Daoy (cell line): ENCODE results near the gene ATP11B. TPM values are rescaled to one million over a fixed set of nuclear protein-coding genes. Genes with fewer than 3 reads are reported as not detected.

Experiments
- DNase-seq: peaks from one replicate; pipeline ENCODE4 v3.0.0-alpha.2; 2015; ENCODE audit warnings: low read depth
- total RNA-seq: library from RNA; depleted of rRNA; stranded (reverse); fragments of >200 nt; shearing (Covaris generic); gene quantifications from 2 replicates; pipeline ENCODE4 v1.2.3, GENCODE V29; 2014

Gene ATP11B
- total RNA-seq, 1 experiment from 2014 or later, result 49.3 TPM

DNA sequence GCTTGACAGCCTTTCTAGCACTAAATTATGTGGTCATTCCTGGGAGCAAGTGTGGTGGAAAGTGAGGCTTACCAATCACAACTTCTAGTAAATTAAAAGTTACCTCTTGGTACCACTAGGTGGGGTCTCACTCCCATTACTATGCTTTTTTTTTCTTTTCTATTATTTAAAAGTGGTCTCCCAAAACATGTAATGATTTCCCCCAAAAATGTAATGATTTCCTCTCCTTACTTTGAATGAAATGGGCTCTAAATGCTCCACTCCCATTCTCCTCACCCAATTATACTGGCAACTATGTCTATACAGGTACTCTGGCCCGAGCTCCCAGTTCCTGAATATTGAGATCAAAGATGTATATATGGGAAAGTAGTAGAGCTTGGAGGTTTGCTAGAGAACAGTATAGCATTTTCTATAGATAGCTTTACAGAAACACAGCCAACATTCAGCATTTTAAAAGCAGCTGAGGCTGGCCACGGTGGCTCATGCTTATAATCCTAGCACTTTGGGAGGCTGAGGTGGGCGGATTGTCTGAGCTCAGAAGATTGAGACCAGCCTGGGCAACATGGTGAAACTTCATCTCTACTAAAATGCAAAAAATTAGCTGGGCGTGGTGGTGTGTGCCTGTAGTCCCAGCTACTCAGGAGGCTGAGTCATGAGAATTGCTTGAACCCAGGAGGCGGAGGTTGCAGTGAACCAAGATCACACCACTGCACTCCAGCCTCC lies 116.2 kb downstream of the ATP11B start:
- peak; percentile 5 for DNase-seq

DNA sequence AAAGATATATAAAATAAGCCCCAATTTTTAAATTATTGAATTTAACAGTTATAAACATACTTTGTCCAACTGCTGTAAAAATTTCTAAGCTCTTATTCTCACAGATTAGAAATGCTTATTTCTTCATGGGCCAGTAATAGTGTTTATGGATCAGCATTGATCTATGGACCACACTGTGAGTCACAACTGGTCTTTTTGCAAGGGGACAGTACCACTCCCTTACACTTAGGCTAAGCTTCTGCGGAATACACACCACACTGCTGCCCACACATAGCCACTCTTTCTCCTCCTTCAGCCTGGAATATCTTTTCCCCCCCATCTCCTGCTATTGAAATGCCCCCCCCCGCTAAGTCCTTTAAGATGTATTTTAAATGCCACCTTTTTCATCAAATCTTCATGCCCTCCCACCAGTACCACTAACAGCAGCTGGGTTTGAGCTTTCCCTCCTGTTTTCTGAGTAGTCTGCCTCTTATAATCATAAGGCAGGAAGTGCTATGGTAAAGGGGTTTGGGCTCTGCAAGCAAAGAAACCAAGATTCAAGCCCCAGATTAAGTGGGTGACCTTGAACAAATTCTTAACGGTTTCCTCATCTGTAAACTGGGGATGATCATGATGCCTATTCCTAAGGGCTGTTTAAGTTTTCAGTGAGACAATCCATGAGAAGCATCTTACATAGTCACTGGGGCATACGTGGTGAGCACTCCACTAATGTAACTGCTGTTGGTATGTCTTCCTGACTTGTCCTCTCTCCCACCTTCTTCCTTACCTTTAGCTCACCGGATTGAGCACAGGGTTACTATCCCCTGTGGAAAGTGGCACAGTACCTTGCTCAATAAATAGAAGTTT lies 117.9 kb downstream of the ATP11B start:
- no peak for DNase-seq

DNA sequence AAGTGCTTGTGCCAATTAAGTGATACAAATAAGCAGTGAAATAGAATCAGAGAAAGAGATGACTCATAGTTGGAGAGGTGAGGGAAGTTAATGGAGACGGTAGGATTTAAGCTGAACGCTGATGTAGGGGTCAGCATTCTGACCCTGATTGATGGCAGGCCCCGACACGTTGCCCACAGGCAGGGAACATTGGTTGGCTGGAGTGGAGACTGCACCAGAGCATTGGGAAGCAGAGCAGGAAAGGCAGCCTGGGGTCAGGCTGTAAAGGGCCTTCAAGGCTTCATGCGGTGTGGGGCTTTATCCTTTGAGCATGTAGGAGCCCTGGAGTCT lies 118.4 kb downstream of the ATP11B start:
- DNase-seq, result no peak

- no peak for DNase-seq
These were observed 119.2 kb downstream of the ATP11B start for GRCh38 chr3:182912474-182912873.

GRCh38 chr3:182913889-182914288 lies 120.6 kb downstream of the ATP11B start:
- no peak for DNase-seq

- no peak for DNase-seq
These were observed 121.0 kb downstream of the ATP11B start for GRCh38 chr3:182914341-182914740.

GRCh38 chr3:182917134-182917533 lies 123.8 kb downstream of the ATP11B start:
- DNase-seq, result no peak

GRCh38 chr3:182919866-182920357 lies 126.6 kb downstream of the ATP11B start:
- no peak for DNase-seq

DNA sequence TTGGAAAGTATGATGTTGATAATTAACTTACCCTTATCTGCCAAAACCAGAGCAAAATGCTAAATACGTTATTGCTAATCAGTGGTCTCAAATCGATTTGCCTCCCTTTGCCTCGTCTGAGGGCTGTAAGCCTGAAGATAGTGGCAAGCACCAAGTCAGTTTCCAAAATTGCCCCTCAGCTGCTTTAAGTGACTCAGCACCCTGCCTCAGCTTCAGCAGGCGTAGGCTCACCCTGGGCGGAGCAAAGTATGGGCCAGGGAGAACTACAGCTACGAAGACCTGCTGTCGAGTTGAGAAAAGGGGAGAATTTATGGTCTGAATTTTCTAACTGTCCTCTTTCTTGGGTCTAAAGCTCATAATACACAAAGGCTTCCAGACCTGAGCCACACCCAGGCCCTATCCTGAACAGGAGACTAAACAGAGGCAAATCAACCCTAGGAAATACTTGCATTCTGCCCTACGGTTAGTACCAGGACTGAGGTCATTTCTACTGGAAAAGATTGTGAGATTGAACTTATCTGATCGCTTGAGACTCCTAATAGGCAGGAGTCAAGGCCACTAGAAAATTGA lies 127.3 kb downstream of the ATP11B start:
- DNase-seq, result peak; percentile 22

DNA sequence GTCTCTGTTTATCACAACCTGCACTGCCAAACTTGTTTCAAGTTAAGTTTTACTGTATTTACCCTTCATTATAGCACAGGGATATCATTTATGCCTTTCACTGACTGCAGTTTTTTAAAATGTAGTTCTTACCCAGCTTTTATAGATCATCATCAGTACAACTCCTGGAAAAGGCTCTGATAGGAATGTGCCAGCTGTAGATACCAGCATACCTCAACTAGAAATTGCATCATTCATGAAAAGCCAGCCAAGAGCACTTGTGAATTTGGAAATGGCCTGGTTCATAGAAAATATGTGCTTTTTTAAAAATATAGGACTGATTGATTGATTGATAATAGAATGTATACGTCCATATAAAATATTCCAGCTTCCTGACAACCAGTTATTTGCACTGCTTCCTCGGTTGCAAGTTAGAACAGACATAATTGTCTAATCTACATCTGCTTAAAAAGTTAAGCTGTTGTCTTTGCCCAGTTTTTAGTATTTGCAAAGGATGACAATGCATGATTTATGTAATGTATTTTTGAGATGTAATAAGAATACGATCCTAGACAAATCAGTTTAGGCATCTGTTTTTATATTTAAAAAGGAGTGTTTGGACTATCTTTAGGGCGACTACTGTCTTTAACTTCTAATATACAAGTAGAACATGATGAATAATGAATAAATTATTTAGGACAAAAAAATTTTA lies 128.5 kb downstream of the ATP11B start:
- no peak for DNase-seq

- DNase-seq, result no peak
These were observed 132.1 kb downstream of the ATP11B start for GRCh38 chr3:182925330-182925943.

- DNase-seq, result no peak
These were observed 132.6 kb downstream of the ATP11B start for GRCh38 chr3:182925944-182926337.

- no peak for DNase-seq
These were observed 142.5 kb downstream of the ATP11B start for GRCh38 chr3:182935803-182936202.

DNA sequence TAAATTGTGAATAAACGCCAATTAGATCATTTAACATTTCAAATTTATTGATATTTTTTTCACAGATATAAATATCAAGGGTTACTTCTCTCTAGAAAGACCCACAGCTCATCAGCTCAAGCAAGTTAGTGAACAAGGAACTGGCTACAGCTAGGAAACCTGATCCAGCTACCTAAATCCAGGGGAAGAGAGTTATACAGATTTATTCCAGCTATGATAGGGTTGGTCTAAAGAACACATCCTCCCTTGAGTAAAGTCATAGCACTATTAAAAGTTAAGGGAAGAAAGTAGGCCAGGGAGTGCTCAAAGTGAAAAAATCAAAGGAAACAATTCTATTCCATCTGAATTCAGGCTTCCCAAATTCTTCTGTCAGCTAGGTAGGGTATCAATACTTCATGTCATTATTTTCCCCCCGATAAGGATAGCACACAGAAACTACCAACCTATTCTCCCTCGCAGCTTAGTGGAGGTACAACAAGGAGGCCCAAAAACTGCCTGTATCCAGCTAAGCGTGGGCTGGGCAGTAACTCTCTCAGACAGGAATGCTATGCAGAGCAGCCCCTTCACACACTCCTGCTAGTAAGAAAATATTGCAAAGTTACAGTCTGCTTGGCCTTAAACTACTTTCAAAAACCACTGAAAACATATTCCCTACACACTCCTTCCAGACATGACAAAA lies 143.1 kb downstream of the ATP11B start:
- DNase-seq, result no peak

GRCh38 chr3:182936918-182937285 lies 143.6 kb downstream of the ATP11B start:
- no peak for DNase-seq

DNA sequence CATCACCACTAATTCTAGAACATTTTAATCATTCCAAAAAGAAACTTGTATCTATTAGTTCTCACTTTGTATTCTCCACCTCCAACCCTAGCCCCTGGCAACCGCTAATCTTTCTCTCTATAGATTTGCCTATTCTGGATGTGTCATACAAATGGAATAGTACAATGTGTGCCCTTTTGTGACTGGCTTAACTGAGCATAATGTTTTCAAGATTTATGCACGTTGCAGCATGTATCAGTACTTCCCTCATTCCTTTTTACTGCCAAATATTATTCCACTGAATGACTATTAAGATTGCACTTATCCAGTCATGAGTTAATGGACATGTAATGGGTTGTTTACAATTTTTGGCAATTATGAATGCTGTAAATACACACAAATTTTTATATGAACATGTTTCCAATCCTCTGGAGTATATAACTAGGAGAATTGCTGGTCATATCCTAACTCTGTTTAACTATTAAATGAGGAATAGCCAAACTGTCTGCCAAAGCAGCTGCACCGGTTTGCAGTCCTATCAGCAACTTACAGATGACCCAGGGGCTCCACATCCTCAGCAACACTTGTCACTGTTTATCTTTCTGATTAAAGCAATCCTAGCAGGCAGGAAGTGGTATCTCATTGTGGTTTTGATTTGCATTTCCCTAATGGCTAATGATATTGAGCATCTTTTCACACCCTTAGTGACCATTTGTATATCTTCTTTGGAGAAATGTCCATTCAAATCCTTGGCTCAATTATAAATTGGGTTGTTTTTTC lies 144.2 kb downstream of the ATP11B start:
- DNase-seq, result peak; percentile 4

DNA sequence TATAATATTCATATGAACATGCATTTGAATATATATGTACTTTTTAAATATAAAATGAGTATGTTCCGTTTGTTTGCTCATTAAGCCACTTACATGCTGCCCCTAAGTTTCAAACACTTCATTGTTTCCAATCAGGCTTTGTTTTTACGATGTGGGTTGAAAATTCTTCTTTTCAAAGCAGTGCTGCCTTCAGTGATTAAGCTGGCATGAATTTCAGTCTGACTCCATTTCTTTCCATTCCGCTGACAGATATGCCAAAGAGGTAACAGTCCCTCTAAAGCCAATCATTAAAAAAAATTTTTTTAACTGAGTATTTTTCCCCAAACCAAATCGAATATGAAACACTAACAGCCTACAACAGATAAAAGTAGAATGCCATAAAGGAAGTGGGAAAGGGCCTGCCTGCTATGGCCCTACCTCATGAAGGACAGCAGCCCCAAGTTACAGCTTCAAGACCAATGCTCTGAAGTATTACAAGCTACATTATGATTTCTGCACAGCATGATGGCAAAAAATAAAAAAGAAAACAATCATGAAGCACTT lies 147.0 kb downstream of the ATP11B start:
- DNase-seq, result no peak

GRCh38 chr3:182941719-182942118 lies 148.4 kb downstream of the ATP11B start:
- no peak for DNase-seq

- no peak for DNase-seq
These were observed 154.6 kb downstream of the ATP11B start for GRCh38 chr3:182947888-182948287.

DNA sequence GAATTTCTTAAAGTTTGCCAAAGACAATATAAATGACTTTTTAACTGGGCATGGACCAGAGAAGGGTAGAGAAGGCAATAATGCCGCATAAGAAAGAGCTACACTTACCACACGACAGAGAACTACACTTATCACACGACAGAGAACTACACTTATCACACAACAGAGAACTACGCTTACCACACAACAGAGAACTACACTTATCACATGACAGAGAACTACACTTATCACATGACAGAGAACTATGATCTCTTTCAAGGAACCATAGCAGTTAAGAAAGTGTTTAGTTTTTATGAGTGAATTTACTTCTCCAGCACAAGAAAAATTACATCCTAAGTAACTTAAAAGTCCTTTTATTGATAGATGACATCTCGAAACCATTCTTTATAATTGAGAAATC lies 155.0 kb downstream of the ATP11B start:
- DNase-seq, result no peak
